SK-N-SH treated with all-trans-retinoic acid at 6 μM for 48 hours (cell line): ENCODE measurements around the gene LYPD6B.

ENCODE experiments used
- BACH2 ChIP-seq: fragments of 250-450 bp; sonication (Bioruptor Pico); IDR thresholded peaks from 2 replicates; pipeline ENCODE4 v1.9.0; 2021; ENCODE audit warnings: mild to moderate bottlenecking, borderline replicate concordance
- CSDC2 ChIP-seq: fragments of 250-450 bp; sonication (Bioruptor Pico); IDR thresholded peaks from 2 replicates; pipeline ENCODE4 v1.5.0; 2020; ENCODE audit warnings: mild to moderate bottlenecking, moderate library complexity
- POU6F1 ChIP-seq: fragments of 250-450 bp; sonication (Bioruptor Pico); IDR thresholded peaks from 2 replicates; pipeline ENCODE4 v1.8.0; 2021; ENCODE audit warnings: low read depth, mild to moderate bottlenecking, moderate library complexity, borderline replicate concordance
- PPARA ChIP-seq: fragments of 250-450 bp; sonication (Bioruptor Pico); IDR thresholded peaks from 2 replicates; pipeline ENCODE4 v1.5.0; 2020; ENCODE audit warnings: mild to moderate bottlenecking, borderline replicate concordance
- RARB ChIP-seq: fragments of 250-450 bp; sonication (Bioruptor Pico); IDR thresholded peaks from 2 replicates; pipeline ENCODE4 v1.8.0; 2021; ENCODE audit warnings: mild to moderate bottlenecking, moderate library complexity
- SNAI2 ChIP-seq: fragments of 250-450 bp; sonication (Bioruptor Pico); IDR thresholded peaks from 2 replicates; pipeline ENCODE4 v1.5.0; 2020; ENCODE audit warnings: mild to moderate bottlenecking, moderate library complexity
- TCF4 ChIP-seq: fragments of 250-450 bp; sonication (Bioruptor Pico); IDR thresholded peaks from 2 replicates; pipeline ENCODE4 v1.8.0; 2021; ENCODE audit warnings: mild to moderate bottlenecking, moderate library complexity, borderline replicate concordance
- TOX ChIP-seq: fragments of 250-450 bp; sonication (Bioruptor Pico); IDR thresholded peaks from 2 replicates; pipeline ENCODE4 v1.8.0; 2021; ENCODE audit warnings: mild to moderate bottlenecking, moderate library complexity, borderline replicate concordance
- ZFP30 ChIP-seq: fragments of 450-650 bp; formaldehyde crosslinking; IDR thresholded peaks from 2 replicates; pipeline ENCODE4 v1.5.0; 2022; ENCODE audit warnings: mild to moderate bottlenecking, moderate library complexity
- ZNF8 ChIP-seq: fragments of 450-650 bp; formaldehyde crosslinking; IDR thresholded peaks from 2 replicates; pipeline ENCODE4 v1.5.0; 2020; ENCODE audit warnings: mild to moderate bottlenecking, moderate library complexity
- TF ChIP-seq, protein P1 (sequence below): fragments of 250-450 bp; sonication (Bioruptor Pico); IDR thresholded peaks from 2 replicates; pipeline ENCODE4 v1.5.1; 2020; ENCODE audit warnings: low read depth, mild to moderate bottlenecking, moderate library complexity
- TF ChIP-seq, protein P2 (sequence below): fragments of 250-450 bp; sonication (Bioruptor Pico); IDR thresholded peaks from 2 replicates; pipeline ENCODE4 v1.8.0; 2020; ENCODE audit warnings: mild to moderate bottlenecking, moderate library complexity, borderline replicate concordance
- TF ChIP-seq, protein P3 (sequence below): fragments of 250-450 bp; sonication (Bioruptor Pico); IDR thresholded peaks from 2 replicates; pipeline ENCODE4 v1.5.1; 2021; ENCODE audit warnings: mild to moderate bottlenecking, moderate library complexity

- TF ChIP-seq, protein P1, sequence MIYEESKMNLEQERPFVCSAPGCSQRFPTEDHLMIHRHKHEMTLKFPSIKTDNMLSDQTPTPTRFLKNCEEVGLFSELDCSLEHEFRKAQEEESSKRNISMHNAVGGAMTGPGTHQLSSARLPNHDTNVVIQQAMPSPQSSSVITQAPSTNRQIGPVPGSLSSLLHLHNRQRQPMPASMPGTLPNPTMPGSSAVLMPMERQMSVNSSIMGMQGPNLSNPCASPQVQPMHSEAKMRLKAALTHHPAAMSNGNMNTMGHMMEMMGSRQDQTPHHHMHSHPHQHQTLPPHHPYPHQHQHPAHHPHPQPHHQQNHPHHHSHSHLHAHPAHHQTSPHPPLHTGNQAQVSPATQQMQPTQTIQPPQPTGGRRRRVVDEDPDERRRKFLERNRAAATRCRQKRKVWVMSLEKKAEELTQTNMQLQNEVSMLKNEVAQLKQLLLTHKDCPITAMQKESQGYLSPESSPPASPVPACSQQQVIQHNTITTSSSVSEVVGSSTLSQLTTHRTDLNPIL (CRISPR knock-in tag) = no peak
- TF ChIP-seq BACH2 (CRISPR knock-in tag) = no peak
- no peak for TF ChIP-seq PPARA (CRISPR knock-in tag)
- no peak for TF ChIP-seq ZFP30 (CRISPR knock-in tag)
- no peak for TF ChIP-seq TOX
- TF ChIP-seq, protein P2, sequence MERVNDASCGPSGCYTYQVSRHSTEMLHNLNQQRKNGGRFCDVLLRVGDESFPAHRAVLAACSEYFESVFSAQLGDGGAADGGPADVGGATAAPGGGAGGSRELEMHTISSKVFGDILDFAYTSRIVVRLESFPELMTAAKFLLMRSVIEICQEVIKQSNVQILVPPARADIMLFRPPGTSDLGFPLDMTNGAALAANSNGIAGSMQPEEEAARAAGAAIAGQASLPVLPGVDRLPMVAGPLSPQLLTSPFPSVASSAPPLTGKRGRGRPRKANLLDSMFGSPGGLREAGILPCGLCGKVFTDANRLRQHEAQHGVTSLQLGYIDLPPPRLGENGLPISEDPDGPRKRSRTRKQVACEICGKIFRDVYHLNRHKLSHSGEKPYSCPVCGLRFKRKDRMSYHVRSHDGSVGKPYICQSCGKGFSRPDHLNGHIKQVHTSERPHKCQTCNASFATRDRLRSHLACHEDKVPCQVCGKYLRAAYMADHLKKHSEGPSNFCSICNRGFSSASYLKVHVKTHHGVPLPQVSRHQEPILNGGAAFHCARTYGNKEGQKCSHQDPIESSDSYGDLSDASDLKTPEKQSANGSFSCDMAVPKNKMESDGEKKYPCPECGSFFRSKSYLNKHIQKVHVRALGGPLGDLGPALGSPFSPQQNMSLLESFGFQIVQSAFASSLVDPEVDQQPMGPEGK (CRISPR knock-in tag) = no peak
- TF ChIP-seq RARB (CRISPR knock-in tag) = no peak
- no peak for TF ChIP-seq TCF4 (CRISPR knock-in tag)
- no peak for TF ChIP-seq ZNF8
- TF ChIP-seq POU6F1 (CRISPR knock-in tag) = no peak
- TF ChIP-seq CSDC2 (CRISPR knock-in tag) = no peak
- no peak for TF ChIP-seq SNAI2 (CRISPR knock-in tag)
- TF ChIP-seq, protein P3, sequence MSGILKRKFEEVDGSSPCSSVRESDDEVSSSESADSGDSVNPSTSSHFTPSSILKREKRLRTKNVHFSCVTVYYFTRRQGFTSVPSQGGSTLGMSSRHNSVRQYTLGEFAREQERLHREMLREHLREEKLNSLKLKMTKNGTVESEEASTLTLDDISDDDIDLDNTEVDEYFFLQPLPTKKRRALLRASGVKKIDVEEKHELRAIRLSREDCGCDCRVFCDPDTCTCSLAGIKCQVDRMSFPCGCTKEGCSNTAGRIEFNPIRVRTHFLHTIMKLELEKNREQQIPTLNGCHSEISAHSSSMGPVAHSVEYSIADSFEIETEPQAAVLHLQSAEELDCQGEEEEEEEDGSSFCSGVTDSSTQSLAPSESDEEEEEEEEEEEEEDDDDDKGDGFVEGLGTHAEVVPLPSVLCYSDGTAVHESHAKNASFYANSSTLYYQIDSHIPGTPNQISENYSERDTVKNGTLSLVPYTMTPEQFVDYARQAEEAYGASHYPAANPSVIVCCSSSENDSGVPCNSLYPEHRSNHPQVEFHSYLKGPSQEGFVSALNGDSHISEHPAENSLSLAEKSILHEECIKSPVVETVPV (CRISPR knock-in tag) = no peak
These were observed 77.3 kb downstream of the LYPD6B start for GRCh38 chr2:149115781-149116180.
